Activated CD4-positive, alpha-beta T cell treated with anti-CD3 and anti-CD28 coated beads, Interleukin-2, amount 50 U/mL, for 4 hours (primary cell): ENCODE measurements around the gene POLR3GL.
"Not testable (repeated sequence)": the region's sequence is repeated elsewhere in the genome, so short reads cannot be mapped to it uniquely, and the experiment has no call there.

Experiments
- DNase-seq, 2 experiments: peaks; one replicate each; pipeline ENCODE4 v3.0.0-alpha.2; 2020

POLR3GL gene

GRCh38 chr1:145964328-145965118 lies at the start of gene POLR3GL, which contains the start of gene ANKRD34A:
Gene POLR3GL, plus strand, starts transcription at chr1:145964690. Its CDS starts 10,176 bp downstream, at chr1:145974866.
Gene ANKRD34A, minus strand, starts transcription at chr1:145964575. Its CDS starts 2,816 bp downstream, at chr1:145961759.
- peak; percentile 89 for DNase-seq

- DNase-seq = no peak
Measured at GRCh38 chr1:145916745-145917144, 47.7 kb upstream of the POLR3GL start.

- DNase-seq = no peak
Measured at GRCh38 chr1:145917595-145917994, 46.9 kb upstream of the POLR3GL start.

- DNase-seq = peak; percentile 90 to 92
Measured at GRCh38 chr1:145918144-145918991, 46.1 kb upstream of the POLR3GL start, which contains the start of gene PEX11B. Gene PEX11B, minus strand, starts transcription at chr1:145918717. Its CDS starts 29 bp downstream, at chr1:145918688.

- DNase-seq = no peak
Measured at GRCh38 chr1:145918992-145919939, 45.2 kb upstream of the POLR3GL start.

- not testable (repeated sequence) for DNase-seq
Measured at GRCh38 chr1:145920297-145920696, 44.2 kb upstream of the POLR3GL start.

GRCh38 chr1:145922266-145922665 lies 42.2 kb upstream of the POLR3GL start:
- no peak for DNase-seq

GRCh38 chr1:145926686-145927062 lies 37.8 kb upstream of the POLR3GL start:
- DNase-seq = peak; percentile 32 to 49

GRCh38 chr1:145927063-145927886 lies 37.2 kb upstream of the POLR3GL start, which contains the start of gene RBM8A:
Gene RBM8A, minus strand, starts transcription at chr1:145927484. Its CDS starts 58 bp downstream, at chr1:145927426.
- peak; percentile 92 to 93 for DNase-seq

- DNase-seq = no peak
Measured at GRCh38 chr1:145927916-145928643, 36.4 kb upstream of the POLR3GL start.

- peak in 1 of 2 experiments; percentile 12 for DNase-seq
Measured at GRCh38 chr1:145932522-145933009, 31.9 kb upstream of the POLR3GL start.

- DNase-seq = no peak
Measured at GRCh38 chr1:145935708-145936107, 28.8 kb upstream of the POLR3GL start.

- DNase-seq = no peak
Measured at GRCh38 chr1:145936247-145936646, 28.2 kb upstream of the POLR3GL start.

- DNase-seq = no peak
Measured at GRCh38 chr1:145937436-145937835, 27.1 kb upstream of the POLR3GL start.

GRCh38 chr1:145942405-145942804 lies 22.1 kb upstream of the POLR3GL start:
- no peak for DNase-seq

GRCh38 chr1:145942871-145943270 lies 21.6 kb upstream of the POLR3GL start:
- no peak for DNase-seq

GRCh38 chr1:145944532-145944931 lies 20.0 kb upstream of the POLR3GL start:
- DNase-seq = no peak

- DNase-seq = no peak
Measured at GRCh38 chr1:145946477-145946986, 18.0 kb upstream of the POLR3GL start.

- DNase-seq = no peak
Measured at GRCh38 chr1:145947551-145947950, 16.9 kb upstream of the POLR3GL start.

GRCh38 chr1:145949219-145949618 lies 15.3 kb upstream of the POLR3GL start:
- DNase-seq = no peak
